HEK293T (cell line): Measurements from ENCODE around the gene MMP11.

Experiments used
- CTCF ChIA-PET: fragments of 350-600 bp; formaldehyde crosslinking; extraction: SDS; loops from one replicate; lab custom pipeline; 2021; ENCODE audit warnings: antibody characterized with exemption, inconsistent platforms; lab: Yijun Ruan, JAX
- POLR2A ChIA-PET: fragments of 350-600 bp; formaldehyde crosslinking; extraction: SDS; loops from one replicate; lab custom pipeline; 2020; ENCODE audit warnings: antibody characterized with exemption, inconsistent platforms; lab: Yijun Ruan, JAX
- DNase-seq: peaks from one replicate; pipeline ENCODE4 v3.0.0; 2012; ENCODE audit warnings: mixed read lengths; ENCODE audit errors: extremely low spot score
- ARNT ChIP-seq: fragments of 450-650 bp; IDR thresholded peaks from 2 replicates; pipeline ENCODE4 v1.6.1; 2017; ENCODE audit warnings: mild to moderate bottlenecking
- BHLHE40 ChIP-seq: fragments of 450-650 bp; IDR thresholded peaks from 2 replicates; pipeline ENCODE4 v1.6.1; 2016; ENCODE audit warnings: mild to moderate bottlenecking, moderate library complexity, borderline replicate concordance
- CTBP1 ChIP-seq: fragments of 450-650 bp; IDR thresholded peaks from 2 replicates; pipeline ENCODE4 v1.6.1; 2016; ENCODE audit warnings: borderline replicate concordance
- ELF4 ChIP-seq: fragments of 450-650 bp; IDR thresholded peaks from 2 replicates; pipeline ENCODE4 v1.6.1; 2017; ENCODE audit warnings: antibody characterized with exemption
- FOXA1 ChIP-seq: fragments of 450-650 bp; IDR thresholded peaks from 2 replicates; pipeline ENCODE4 v1.6.1; 2016; ENCODE audit warnings: mild to moderate bottlenecking
- FOXK2 ChIP-seq: fragments of 450-650 bp; IDR thresholded peaks from 2 replicates; pipeline ENCODE4 v1.6.1; 2016; ENCODE audit warnings: mild to moderate bottlenecking
- FOXM1 ChIP-seq: fragments of 450-650 bp; IDR thresholded peaks from 2 replicates; pipeline ENCODE4 v1.6.1; 2017; ENCODE audit warnings: mild to moderate bottlenecking, borderline replicate concordance
- HDGF ChIP-seq: fragments of 450-650 bp; IDR thresholded peaks from 2 replicates; pipeline ENCODE4 v1.6.1; 2017; ENCODE audit warnings: antibody characterized with exemption, borderline replicate concordance
- L3MBTL2 ChIP-seq: fragments of 450-650 bp; conservative IDR thresholded peaks from 2 replicates; pipeline ENCODE4 v1.6.1; 2016; ENCODE audit warnings: mild to moderate bottlenecking
- LEF1 ChIP-seq: fragments of 450-650 bp; IDR thresholded peaks from 2 replicates; pipeline ENCODE4 v1.6.1; 2017; ENCODE audit warnings: mild to moderate bottlenecking, borderline replicate concordance
- NFRKB ChIP-seq: fragments of 450-650 bp; IDR thresholded peaks from 2 replicates; pipeline ENCODE4 v1.6.1; 2016; ENCODE audit warnings: mild to moderate bottlenecking, moderate library complexity
- PKNOX1 ChIP-seq: fragments of 450-650 bp; IDR thresholded peaks from 2 replicates; pipeline ENCODE4 v1.6.1; 2016
- SP1 ChIP-seq: fragments of 450-650 bp; IDR thresholded peaks from 2 replicates; pipeline ENCODE4 v1.6.1; 2017
- SUZ12 ChIP-seq: fragments of 450-650 bp; IDR thresholded peaks from 2 replicates; pipeline ENCODE4 v1.6.1; 2016; ENCODE audit warnings: mild to moderate bottlenecking
- TARDBP ChIP-seq: fragments of 450-650 bp; IDR thresholded peaks from 2 replicates; pipeline ENCODE4 v1.6.1; 2016
- ZNF384 ChIP-seq: fragments of 450-650 bp; IDR thresholded peaks from 2 replicates; pipeline ENCODE4 v1.6.1; 2016

Gene MMP11

GRCh38 chr22:23779083-23779482, 6.4 kb downstream of the MMP11 start:
- no peak for DNase-seq
- POLR2A ChIA-PET: no interaction called here
- TF ChIP-seq HDGF (no peak), SP1 (no peak), CTBP1 (no peak), ZNF384 (no peak), LEF1 (no peak), TARDBP (no peak), ELF4 (no peak), ARNT (no peak), FOXA1 (no peak), SUZ12 (no peak), L3MBTL2 (no peak), FOXM1 (no peak), FOXK2 (no peak), PKNOX1 (no peak)
- CTCF ChIA-PET: no interaction called here

- ChIA-PET POLR2A (no interaction called here), CTCF (no interaction called here)
- DNase-seq: no peak
- TF ChIP-seq SUZ12: no peak
- no peak for TF ChIP-seq TARDBP
- no peak for TF ChIP-seq SP1
- no peak for TF ChIP-seq L3MBTL2
- TF ChIP-seq FOXA1: no peak
- TF ChIP-seq ZNF384: no peak
- no peak for TF ChIP-seq CTBP1
- TF ChIP-seq FOXK2: no peak
Observed at GRCh38 chr22:23779731-23780130, 7.1 kb downstream of the MMP11 start.

GRCh38 chr22:23780146-23780748, 7.6 kb downstream of the MMP11 start:
- TF ChIP-seq FOXM1 (no peak), ARNT (no peak), ZNF384 (no peak), BHLHE40 (no peak), LEF1 (no peak), FOXK2 (no peak), SP1 (no peak), L3MBTL2 (no peak), HDGF (no peak), FOXA1 (no peak), PKNOX1 (no peak), SUZ12 (no peak)
- POLR2A ChIA-PET: interaction anchor here (1.0 kb wide), 1 partner anchor 63 kb away, joined by 3 read pairs; no protein-coding TSS in a partner anchor
- CTCF ChIA-PET: no interaction called here
- DNase-seq: no peak

- TF ChIP-seq SP1 (no peak), ELF4 (no peak), NFRKB (no peak), ZNF384 (no peak), CTBP1 (no peak), LEF1 (no peak), FOXA1 (no peak), BHLHE40 (no peak), HDGF (no peak), TARDBP (no peak), L3MBTL2 (no peak), FOXM1 (no peak), PKNOX1 (no peak), ARNT (no peak), SUZ12 (no peak), FOXK2 (no peak)
- DNase-seq: no peak
- ChIA-PET POLR2A (interaction anchor here (1.0 kb wide), 1 partner anchor 64 kb away, joined by 3 read pairs; no protein-coding TSS in a partner anchor), CTCF (interaction anchor here (1.1 kb wide), 1 partner anchor 69 kb away, joined by 3 read pairs; no protein-coding TSS in a partner anchor)
Observed at GRCh38 chr22:23781065-23781464, 8.4 kb downstream of the MMP11 start.

GRCh38 chr22:23781511-23782183, 9.0 kb downstream of the MMP11 start:
- ChIA-PET CTCF (interaction anchor here (1.1 kb wide), 1 partner anchor 68 kb away, joined by 3 read pairs; no protein-coding TSS in a partner anchor), POLR2A (interaction anchor here (0.9 kb wide), 1 partner anchor 76 kb away, joined by 3 read pairs; the partner anchor contains the start of gene SLC2A11)
- no peak for TF ChIP-seq PKNOX1
- TF ChIP-seq CTBP1: no peak
- no peak for TF ChIP-seq FOXM1
- no peak for TF ChIP-seq ELF4
- no peak for DNase-seq
